Measurements from ENCODE around the gene ANKS1A. TPM values are rescaled to one million over a fixed set of nuclear protein-coding genes. Genes with fewer than 3 reads are reported as not detected.
A peak's percentile ranks its signal among the peaks of the same experiment; 100 is the strongest.
"Not testable (repeated sequence)": the region's sequence is repeated elsewhere in the genome, so short reads cannot be mapped to it uniquely, and the experiment has no call there.

The ANKS1A gene
- total RNA-seq, 4 donors from 2014 or later, result 5.3 to 8.6 (median 7.0) TPM

- Histone ChIP-seq H3K4me1 (no peaks in the 10 kb centered on the region), H3K36me3 (peaks cover 0 to 66% of the 10 kb centered on the region in 2 donors), H3K27ac (no peak overlapping the region), H3K9me3 (no peaks in the 10 kb centered on the region), H3K4me3 (no peak overlapping the region), H3K27me3 (no peaks in the 10 kb centered on the region)
- no peak for TF ChIP-seq POLR2A (IDR thresholded peaks at IDR 0.05)
- no peak for TF ChIP-seq CTCF (IDR thresholded peaks at IDR 0.05 in 4 of 5, conservative IDR thresholded peaks at IDR 0.05 in 1 of 5)
- ATAC-seq (no peak), DNase-seq (no peak)
- in situ Hi-C loops (cut with MboI; ENCODE audit: low sequenced_read_pairs in 4 of 4), result no loop called here
- intact Hi-C loops (cut with DNase I; ENCODE audit: low total_unique reads), result no loop called here
These were observed 11.1 kb upstream of the ANKS1A start for GRCh38 chr6:34877869-34878485.

- H3K4me1 ChIP-seq; H3K27me3 ChIP-seq; H3K27ac ChIP-seq; intact Hi-C loops (cut with DNase I; ENCODE audit: low total_unique reads); H3K9me3 ChIP-seq; H3K4me3 ChIP-seq; DNase-seq; ATAC-seq: not testable (repeated sequence)
- peaks cover 0 to 24% of the 10 kb centered on the region in 2 donors for H3K36me3 ChIP-seq
- in situ Hi-C loops (cut with MboI; ENCODE audit: low sequenced_read_pairs in 4 of 4), result loop anchor here in 1 of 4 donors (10.0 kb wide), 1 partner anchor 129 kb away; the partner anchor contains the start of gene SNRPC
These were observed 5.0 kb upstream of the ANKS1A start for GRCh38 chr6:34884073-34884472.

GRCh38 chr6:34884996-34885395 lies 4.1 kb upstream of the ANKS1A start:
- intact Hi-C loops (cut with DNase I; ENCODE audit: low total_unique reads), result loop anchor here (5.0 kb wide), 2 partner anchors 188 to 358 kb away; partner anchors contain the start of gene ILRUN
- H3K36me3 ChIP-seq, result peaks cover 0 to 18% of the 10 kb centered on the region in 2 donors
- ATAC-seq, result no peak
- no peak overlapping the region for H3K27ac ChIP-seq
- no peaks in the 10 kb centered on the region for H3K27me3 ChIP-seq
- peaks cover 10 to 13% of the 10 kb centered on the region in 2 donors for H3K4me1 ChIP-seq
- H3K4me3 ChIP-seq, result no peak overlapping the region
- no peak for DNase-seq
- TF ChIP-seq CTCF (IDR thresholded peaks at IDR 0.05 in 4 of 5, conservative IDR thresholded peaks at IDR 0.05 in 1 of 5) (no peak), POLR2A (IDR thresholded peaks at IDR 0.05) (no peak)
- no peaks in the 10 kb centered on the region for H3K9me3 ChIP-seq
- in situ Hi-C loops (cut with MboI; ENCODE audit: low sequenced_read_pairs in 4 of 4), result loop anchor here in 2 of 4 donors (5.0 to 10.0 kb wide), 2 partner anchors 93 to 130 kb away; partner anchors contain the start of genes BLTP3A (in 1 of the 2) and SNRPC (in 1 of the 2)

GRCh38 chr6:34885837-34886236 lies 3.2 kb upstream of the ANKS1A start:
- H3K27me3 ChIP-seq, H3K9me3 ChIP-seq, H3K4me3 ChIP-seq, DNase-seq, H3K27ac ChIP-seq, ATAC-seq: not testable (repeated sequence)
- Histone ChIP-seq H3K4me1 (peaks cover 18 to 20% of the 10 kb centered on the region in 2 donors), H3K36me3 (peaks cover 0 to 10% of the 10 kb centered on the region in 2 donors)
- intact Hi-C loops (cut with DNase I; ENCODE audit: low total_unique reads) (loop anchor here (5.0 kb wide), 2 partner anchors 189 to 359 kb away; partner anchors contain the start of gene ILRUN), in situ Hi-C loops (cut with MboI; ENCODE audit: low sequenced_read_pairs in 4 of 4) (loop anchor here in 2 of 4 donors (5.0 to 10.0 kb wide), 2 partner anchors 94 to 131 kb away; partner anchors contain the start of genes BLTP3A (in 1 of the 2) and SNRPC (in 1 of the 2))

GRCh38 chr6:34887753-34888513 lies 1.1 kb upstream of the ANKS1A start, which contains the start of gene TAF11:
TAF11 (minus strand) TSS chr6:34888042; CDS start chr6:34887957, 85 bp downstream.
- peaks cover 20 to 23% of the 10 kb centered on the region in 2 donors for H3K4me1 ChIP-seq
- no peaks in the 10 kb centered on the region for H3K36me3 ChIP-seq
- in situ Hi-C loops (cut with MboI; ENCODE audit: low sequenced_read_pairs in 4 of 4) (loop anchor here in 2 of 4 donors (5.0 to 10.0 kb wide), 2 partner anchors 96 to 133 kb away; partner anchors contain the start of genes BLTP3A (in 1 of the 2) and SNRPC (in 1 of the 2)), intact Hi-C loops (cut with DNase I; ENCODE audit: low total_unique reads) (loop anchor here (1.0 to 5.0 kb wide), 5 partner anchors 21 to 361 kb away; partner anchors contain the start of genes BLTP3A, ILRUN and SNRPC)
- H3K4me3 ChIP-seq, result peak within 1 kb of the TSS; percentile 90 to 96 (median 94)
- TF ChIP-seq CTCF (IDR thresholded peaks at IDR 0.05 in 4 of 5, conservative IDR thresholded peaks at IDR 0.05 in 1 of 5) (peak in 1 of 5 experiments; percentile 18), POLR2A (IDR thresholded peaks at IDR 0.05) (peak; percentile 70 to 79)
- H3K27ac ChIP-seq, result peak within 1 kb of the TSS; percentile 82 to 89 (median 88)
- ATAC-seq (peak; percentile 93 to 94), DNase-seq (peak; percentile 90 to 93)
- no peaks in the 10 kb centered on the region for H3K9me3 ChIP-seq
- H3K27me3 ChIP-seq, result no peaks in the 10 kb centered on the region
